ENCODE measurements around the gene PDIK1L. TPM values are rescaled to one million over a fixed set of nuclear protein-coding genes. Genes with fewer than 3 reads are reported as not detected.

PDIK1L gene
- polyA plus RNA-seq, 3 donors: 1.2 to 2.5 (median 2.3) TPM

DNA sequence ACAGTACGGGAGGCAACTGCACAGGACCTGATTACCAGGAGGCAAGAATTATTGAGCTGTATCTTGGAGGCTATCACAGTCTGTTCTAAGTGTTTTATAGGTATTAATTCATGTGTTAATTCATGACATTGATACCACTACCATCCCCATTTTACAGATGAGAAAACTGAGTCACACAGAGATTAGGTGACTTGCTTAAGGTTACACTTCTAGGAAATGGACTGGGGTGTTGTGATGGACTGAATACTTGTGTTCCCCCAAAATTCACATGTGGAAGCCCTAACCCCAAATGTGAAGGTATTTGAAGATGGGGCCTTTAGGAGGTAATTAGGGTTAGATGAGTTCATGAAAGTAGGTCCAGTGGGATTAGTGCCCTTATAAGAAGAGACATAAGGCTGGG lies 34.1 kb upstream of the PDIK1L start:
- Histone ChIP-seq H3K36me3 (replicated peaks in 1 of 2; ENCODE audit: control insufficient read depth in 1 of 2, insufficient read depth in 2 of 2, low read length in 2 of 2) (no peaks in the 10 kb centered on the region), H3K4me3 (replicated peaks in 1 of 3; ENCODE audit: low read depth in 2 of 3, low read length in 3 of 3) (no peak overlapping the region), H3K79me2 (ENCODE audit: insufficient read depth, low read length) (no peaks in the 10 kb centered on the region), H3K27ac (ENCODE audit: low read depth in 1 of 2, low read length in 2 of 2) (no peak overlapping the region), H3K4me1 (ENCODE audit: control insufficient read depth in 1 of 2, insufficient read depth in 2 of 2, low read length in 2 of 2) (no peaks in the 10 kb centered on the region), H3K9me3 (replicated peaks in 1 of 2; ENCODE audit: control insufficient read depth in 1 of 2, insufficient read depth in 1 of 2, low read length in 2 of 2) (no peaks in the 10 kb centered on the region), H3K4me2 (replicated peaks; ENCODE audit: extremely low read depth, low read length, poor library complexity, severe bottlenecking) (no peak overlapping the region), H3K9ac (ENCODE audit: insufficient read depth, low read length, poor library complexity, severe bottlenecking) (no peak overlapping the region), H4K20me1 (ENCODE audit: insufficient read depth, low read length) (no peaks in the 10 kb centered on the region), H3K27me3 (ENCODE audit: control insufficient read depth in 2 of 2, insufficient read depth in 2 of 2, low read length in 2 of 2) (no peaks in the 10 kb centered on the region), H2AFZ (ENCODE audit: insufficient read depth, low read depth, low read length, poor library complexity, severe bottlenecking) (no peak overlapping the region)
- intact Hi-C loops (cut with micrococcal nuclease): no loop called here
- DNase-seq: no peak
- peaks cover 11 to 33% (median 15%) of the 10 kb centered on the region in 3 donors for H3K27me3 Mint-ChIP-seq (ENCODE audit: low read depth in 3 of 3)
- H3K27ac Mint-ChIP-seq: no peak overlapping the region
- H3K36me3 Mint-ChIP-seq: no peaks in the 10 kb centered on the region
- WGBS (ENCODE audit: insufficient coverage): no CpG with 5 or more reads among the region's 1 CpG
- TF ChIP-seq CTCF (IDR thresholded peaks at IDR 0.05): no peak
- peaks cover 0 to 3% (median 0%) of the 10 kb centered on the region in 7 donors for H3K9me3 Mint-ChIP-seq
- peaks cover 1% of the 10 kb centered on the region for H3K4me1 Mint-ChIP-seq
- no peak overlapping the region for H3K4me3 Mint-ChIP-seq

- H3K9me3 ChIP-seq (replicated peaks in 1 of 2; ENCODE audit: control insufficient read depth in 1 of 2, insufficient read depth in 1 of 2, low read length in 2 of 2): no peaks in the 10 kb centered on the region
- H3K9me3 Mint-ChIP-seq: peaks cover 0 to 3% (median 0%) of the 10 kb centered on the region in 7 donors
- no peaks in the 10 kb centered on the region for H4K20me1 ChIP-seq (ENCODE audit: insufficient read depth, low read length)
- no peaks in the 10 kb centered on the region for H3K36me3 ChIP-seq (replicated peaks in 1 of 2; ENCODE audit: control insufficient read depth in 1 of 2, insufficient read depth in 2 of 2, low read length in 2 of 2)
- no peak overlapping the region for H3K4me2 ChIP-seq (replicated peaks; ENCODE audit: extremely low read depth, low read length, poor library complexity, severe bottlenecking)
- intact Hi-C loops (cut with micrococcal nuclease): loop anchor here in 1 of 2 donors (1.0 kb wide), 1 partner anchor 23 kb away; no protein-coding TSS in a partner anchor
- no peak for DNase-seq
- H3K4me1 Mint-ChIP-seq: peaks cover 1% of the 10 kb centered on the region
- H3K4me3 ChIP-seq (replicated peaks in 1 of 3; ENCODE audit: low read depth in 2 of 3, low read length in 3 of 3): no peak overlapping the region
- H3K4me3 Mint-ChIP-seq: no peak overlapping the region
- H3K36me3 Mint-ChIP-seq: no peaks in the 10 kb centered on the region
- no peak overlapping the region for H3K27ac ChIP-seq (ENCODE audit: low read depth in 1 of 2, low read length in 2 of 2)
- H3K27me3 ChIP-seq (ENCODE audit: control insufficient read depth in 2 of 2, insufficient read depth in 2 of 2, low read length in 2 of 2): no peaks in the 10 kb centered on the region
- TF ChIP-seq CTCF (IDR thresholded peaks at IDR 0.05): no peak
- no peaks in the 10 kb centered on the region for H3K79me2 ChIP-seq (ENCODE audit: insufficient read depth, low read length)
- WGBS (ENCODE audit: insufficient coverage): 78% methylated on average over 4 of the region's 8 CpGs
- peaks cover 8 to 28% (median 18%) of the 10 kb centered on the region in 3 donors for H3K27me3 Mint-ChIP-seq (ENCODE audit: low read depth in 3 of 3)
- peak overlapping the region in 2 of 7 donors; percentile 3 to 12 for H3K27ac Mint-ChIP-seq
- no peak overlapping the region for H2AFZ ChIP-seq (ENCODE audit: insufficient read depth, low read depth, low read length, poor library complexity, severe bottlenecking)
- no peaks in the 10 kb centered on the region for H3K4me1 ChIP-seq (ENCODE audit: control insufficient read depth in 1 of 2, insufficient read depth in 2 of 2, low read length in 2 of 2)
- no peak overlapping the region for H3K9ac ChIP-seq (ENCODE audit: insufficient read depth, low read length, poor library complexity, severe bottlenecking)
Observed at GRCh38 chr1:26078286-26079177, 33.1 kb upstream of the PDIK1L start.

Data from CD14-positive monocyte (primary cell).